ENCODE data around the gene TRHDE. TPM values are rescaled to one million over a fixed set of nuclear protein-coding genes. Genes with fewer than 3 reads are reported as not detected.
A peak's percentile ranks its signal among the peaks of the same experiment; 100 is the strongest.

TRHDE gene
- total RNA-seq, 4 donors from 2014 or later = 0.05 to 0.81 (median 0.40) TPM

- Histone ChIP-seq H3K36me3 (no peaks in the 10 kb centered on the region), H3K4me1 (no peaks in the 10 kb centered on the region), H3K9me3 (no peaks in the 10 kb centered on the region), H3K4me3 (replicated peaks in 1 of 3) (no peak overlapping the region), H3K27me3 (no peaks in the 10 kb centered on the region), H3K27ac (no peak overlapping the region)
- DNase-seq = no peak
- intact Hi-C loops (cut with DNase I) = no loop called here
- no peak for TF ChIP-seq POLR2A (IDR thresholded peaks at IDR 0.05)
- TF ChIP-seq CTCF (IDR thresholded peaks at IDR 0.05) = no peak
- WGBS, 2 donors = 90 to 98% methylated on average over 3 of the region's 3 CpGs
Observed at GRCh38 chr12:72315858-72316257, 43.7 kb downstream of the TRHDE start.

- DNase-seq = no peak
- intact Hi-C loops (cut with DNase I) = no loop called here
- H3K27ac ChIP-seq = no peak overlapping the region
- H3K27me3 ChIP-seq = no peaks in the 10 kb centered on the region
- H3K4me1 ChIP-seq = no peaks in the 10 kb centered on the region
- H3K36me3 ChIP-seq = no peaks in the 10 kb centered on the region
- no peaks in the 10 kb centered on the region for H3K9me3 ChIP-seq
- no peak overlapping the region for H3K4me3 ChIP-seq (replicated peaks in 1 of 3)
- no peak for TF ChIP-seq CTCF (IDR thresholded peaks at IDR 0.05)
- TF ChIP-seq POLR2A (IDR thresholded peaks at IDR 0.05) = no peak
- WGBS, 2 donors = 86 to 88% methylated on average over 4 of the region's 4 CpGs
Observed at GRCh38 chr12:72318341-72318740, 46.2 kb downstream of the TRHDE start.

- no peak overlapping the region for H3K27ac ChIP-seq
- no peaks in the 10 kb centered on the region for H3K36me3 ChIP-seq
- DNase-seq = no peak
- no peaks in the 10 kb centered on the region for H3K9me3 ChIP-seq
- intact Hi-C loops (cut with DNase I) = no loop called here
- H3K4me1 ChIP-seq = no peaks in the 10 kb centered on the region
- no peak for TF ChIP-seq POLR2A (IDR thresholded peaks at IDR 0.05)
- no peak for TF ChIP-seq CTCF (IDR thresholded peaks at IDR 0.05)
- 82 to 86% methylated on average over 1 of the region's 1 CpG for WGBS, 2 donors
- no peaks in the 10 kb centered on the region for H3K27me3 ChIP-seq
- no peak overlapping the region for H3K4me3 ChIP-seq (replicated peaks in 1 of 3)
Observed at GRCh38 chr12:72323881-72324280, 51.7 kb downstream of the TRHDE start.

GRCh38 chr12:72330301-72330700 lies 58.1 kb downstream of the TRHDE start:
- intact Hi-C loops (cut with DNase I) = no loop called here
- 36 to 40% methylated on average over 9 of the region's 9 CpGs for WGBS, 2 donors

GRCh38 chr12:72330784-72331183 lies 58.6 kb downstream of the TRHDE start:
- intact Hi-C loops (cut with DNase I) = no loop called here
- Histone ChIP-seq H3K4me1 (no peaks in the 10 kb centered on the region), H3K4me3 (replicated peaks in 1 of 3) (no peak overlapping the region), H3K36me3 (no peaks in the 10 kb centered on the region), H3K27ac (no peak overlapping the region), H3K9me3 (no peaks in the 10 kb centered on the region), H3K27me3 (no peaks in the 10 kb centered on the region)
- 85 to 92% methylated on average over 4 of the region's 4 CpGs for WGBS, 2 donors
- DNase-seq = no peak
- no peak for TF ChIP-seq POLR2A (IDR thresholded peaks at IDR 0.05)
- TF ChIP-seq CTCF (IDR thresholded peaks at IDR 0.05) = no peak

More at GRCh38 chr12:72330301-72330700, 58.1 kb downstream of the TRHDE start:
- TF ChIP-seq POLR2A (IDR thresholded peaks at IDR 0.05) (no peak), CTCF (IDR thresholded peaks at IDR 0.05) (no peak)
- H3K27me3 ChIP-seq = no peaks in the 10 kb centered on the region
- no peaks in the 10 kb centered on the region for H3K4me1 ChIP-seq
- no peaks in the 10 kb centered on the region for H3K36me3 ChIP-seq
- H3K9me3 ChIP-seq = no peaks in the 10 kb centered on the region
- peak; percentile 6 to 31 for DNase-seq
- no peak overlapping the region for H3K4me3 ChIP-seq (replicated peaks in 1 of 3)
- H3K27ac ChIP-seq = no peak overlapping the region
